Endothelial cell (in vitro differentiated cells): ENCODE results near the gene MUC6. TPM values are rescaled to one million over a fixed set of nuclear protein-coding genes. Genes with fewer than 3 reads are reported as not detected.

ENCODE experiments used
- DNase-seq: peaks from one replicate; pipeline ENCODE4 v3.0.0; 2021; ENCODE audit warnings: low spot score
- H3K27ac Mint-ChIP-seq: one replicate; pipeline ENCODE4 v1.8.0; 2021; ENCODE audit warnings: mixed read lengths, inconsistent platforms; ENCODE audit not compliant: unreplicated experiment
- H3K27me3 Mint-ChIP-seq: one replicate; pipeline ENCODE4 v1.8.0; 2021; ENCODE audit warnings: mild to moderate bottlenecking, moderate library complexity, mixed read lengths, inconsistent platforms; ENCODE audit not compliant: unreplicated experiment
- H3K36me3 Mint-ChIP-seq: one replicate; pipeline ENCODE4 v1.8.0; 2021; ENCODE audit warnings: mild to moderate bottlenecking, low read depth, mixed read lengths, inconsistent platforms; ENCODE audit not compliant: unreplicated experiment
- H3K4me1 Mint-ChIP-seq: one replicate; pipeline ENCODE4 v1.8.0; 2021; ENCODE audit warnings: mild to moderate bottlenecking, mixed read lengths, inconsistent platforms; ENCODE audit not compliant: unreplicated experiment
- H3K4me3 Mint-ChIP-seq: one replicate; pipeline ENCODE4 v1.8.0; 2021; ENCODE audit warnings: mild to moderate bottlenecking, mixed read lengths, inconsistent platforms; ENCODE audit not compliant: unreplicated experiment
- H3K9me3 Mint-ChIP-seq: one replicate; pipeline ENCODE4 v1.8.0; 2021; ENCODE audit warnings: mixed read lengths, inconsistent platforms; ENCODE audit not compliant: unreplicated experiment
- CTCF ChIP-seq: fragments of 200-600 bp; sonication (generic); IDR thresholded peaks from one replicate; pipeline ENCODE4 v1.5.0; 2021; ENCODE audit warnings: antibody characterized with exemption; ENCODE audit not compliant: unreplicated experiment
- total RNA-seq: library from RNA; stranded (reverse); fragmentation: NEBNext Ultra II Directional; extraction: Animal tissue kit (Norgen Biotek cat#: 25700); gene quantifications from one replicate; pipeline ENCODE4 v1.2.1, GENCODE V29; 2021; ENCODE audit not compliant: unreplicated experiment

The MUC6 gene
- total RNA-seq, 1 donor from 2014 or later, result not detected

GRCh38 chr11:1054143-1055108 is 17.9 kb upstream of the MUC6 start:
- no peaks in the 10 kb centered on the region for H3K4me1 Mint-ChIP-seq
- DNase-seq, result no peak
- no peak overlapping the region for H3K27ac Mint-ChIP-seq
- no peak overlapping the region for H3K4me3 Mint-ChIP-seq
- peaks cover 8% of the 10 kb centered on the region for H3K27me3 Mint-ChIP-seq
- no peaks in the 10 kb centered on the region for H3K9me3 Mint-ChIP-seq
- TF ChIP-seq CTCF, result no peak
- no peaks in the 10 kb centered on the region for H3K36me3 Mint-ChIP-seq

GRCh38 chr11:1053121-1053901 is 16.8 kb upstream of the MUC6 start:
- no peak for DNase-seq
- Mint-ChIP-seq H3K27me3 (peaks cover 3% of the 10 kb centered on the region), H3K27ac (no peak overlapping the region), H3K9me3 (no peaks in the 10 kb centered on the region), H3K4me3 (no peak overlapping the region), H3K4me1 (no peaks in the 10 kb centered on the region), H3K36me3 (no peaks in the 10 kb centered on the region)
- TF ChIP-seq CTCF, result no peak

- Mint-ChIP-seq H3K27ac (no peak overlapping the region), H3K4me3 (no peak overlapping the region), H3K9me3 (no peaks in the 10 kb centered on the region), H3K36me3 (no peaks in the 10 kb centered on the region), H3K27me3 (no peaks in the 10 kb centered on the region), H3K4me1 (peaks cover 8% of the 10 kb centered on the region)
- no peak for DNase-seq
- TF ChIP-seq CTCF, result no peak
These were observed 15.9 kb upstream of the MUC6 start for GRCh38 chr11:1052133-1053011.

- no peaks in the 10 kb centered on the region for H3K27me3 Mint-ChIP-seq
- no peak for TF ChIP-seq CTCF
- no peaks in the 10 kb centered on the region for H3K36me3 Mint-ChIP-seq
- H3K4me1 Mint-ChIP-seq, result peaks cover 14% of the 10 kb centered on the region
- H3K27ac Mint-ChIP-seq, result no peak overlapping the region
- no peaks in the 10 kb centered on the region for H3K9me3 Mint-ChIP-seq
- no peak for DNase-seq
- no peak overlapping the region for H3K4me3 Mint-ChIP-seq
These were observed 15.0 kb upstream of the MUC6 start for GRCh38 chr11:1051356-1052132.
